Stimulated activated CD4-positive, alpha-beta T cell treated with anti-CD3 and anti-CD28 coated beads, Interleukin-12 subunit alpha, Interleukin-12 subunit beta, amount 100 ng/mL, for 48 hours (primary cell): ENCODE measurements around the gene RNF214.
"Not testable (repeated sequence)": the region's sequence is repeated elsewhere in the genome, so short reads cannot be mapped to it uniquely, and the experiment has no call there.

ENCODE experiments used
- DNase-seq, 3 donors: peaks; one replicate each; pipeline ENCODE4 v3.0.0-alpha.2; 2020; ENCODE audit warnings: low read depth in 2 of 3, low spot score in 1 of 3

Gene RNF214

GRCh38 chr11:117232092-117232878 lies at the start of gene RNF214:
RNF214 (plus strand) TSS chr11:117232671; CDS start chr11:117234273, 1,602 bp downstream.
- peak; percentile 48 to 71 (median 62) for DNase-seq

- not testable (repeated sequence) for DNase-seq
Measured at GRCh38 chr11:117183178-117183577, 49.3 kb upstream of the RNF214 start.

GRCh38 chr11:117183724-117184349 lies 48.6 kb upstream of the RNF214 start:
- DNase-seq = no peak

GRCh38 chr11:117185736-117186430 lies 46.6 kb upstream of the RNF214 start:
- DNase-seq = no peak

- DNase-seq = no peak
Measured at GRCh38 chr11:117186431-117186761, 46.1 kb upstream of the RNF214 start.

- no peak for DNase-seq
Measured at GRCh38 chr11:117187007-117187406, 45.5 kb upstream of the RNF214 start.

GRCh38 chr11:117187428-117187798 lies 45.1 kb upstream of the RNF214 start:
- no peak for DNase-seq

- DNase-seq = no peak
Measured at GRCh38 chr11:117187799-117188481, 44.5 kb upstream of the RNF214 start.

GRCh38 chr11:117188620-117189081 lies 43.8 kb upstream of the RNF214 start:
- DNase-seq = no peak

GRCh38 chr11:117189191-117189940 lies 43.1 kb upstream of the RNF214 start:
- DNase-seq = no peak

- no peak for DNase-seq
Measured at GRCh38 chr11:117189941-117190544, 42.4 kb upstream of the RNF214 start.

GRCh38 chr11:117191680-117192400 lies 40.6 kb upstream of the RNF214 start:
- no peak for DNase-seq

- no peak for DNase-seq
Measured at GRCh38 chr11:117192401-117192875, 40.0 kb upstream of the RNF214 start.

- DNase-seq = no peak
Measured at GRCh38 chr11:117193130-117194020, 39.1 kb upstream of the RNF214 start.

GRCh38 chr11:117194267-117194666 lies 38.2 kb upstream of the RNF214 start:
- no peak for DNase-seq

GRCh38 chr11:117195258-117195657 lies 37.2 kb upstream of the RNF214 start:
- no peak for DNase-seq

GRCh38 chr11:117195761-117196160 lies 36.7 kb upstream of the RNF214 start:
- DNase-seq = no peak

- DNase-seq = no peak
Measured at GRCh38 chr11:117197006-117197405, 35.5 kb upstream of the RNF214 start.
